Measurements from ENCODE around the gene GNG7. TPM values are rescaled to one million over a fixed set of nuclear protein-coding genes. Genes with fewer than 3 reads are reported as not detected.
"Not testable (repeated sequence)": the region's sequence is repeated elsewhere in the genome, so short reads cannot be mapped to it uniquely, and the experiment has no call there.

Gene GNG7
- total RNA-seq, 2 donors from 2014 or later = 12.3 to 12.4 TPM

- no peaks in the 10 kb centered on the region for H3K36me3 ChIP-seq (ENCODE audit: control insufficient read depth, insufficient read depth, low read length)
- peaks cover 4% of the 10 kb centered on the region for H3K9me3 ChIP-seq (ENCODE audit: control insufficient read depth, low read length)
- H3K9ac ChIP-seq (ENCODE audit: extremely low read depth, low read length, poor library complexity, severe bottlenecking) = no peak overlapping the region
- Mint-ChIP-seq H3K9me3 (peaks cover 16% of the 10 kb centered on the region), H3K27me3 (ENCODE audit: insufficient read depth) (peaks cover 2% of the 10 kb centered on the region), H3K4me3 (no peak overlapping the region), H3K27ac (no peak overlapping the region), H3K36me3 (ENCODE audit: low read depth) (peaks cover 3% of the 10 kb centered on the region), H3K4me1 (peaks cover 6% of the 10 kb centered on the region)
- H3K27me3 ChIP-seq (ENCODE audit: control insufficient read depth, insufficient read depth, low read length, poor library complexity, severe bottlenecking) = no peaks in the 10 kb centered on the region
- DNase-seq = no peak
- H3K4me1 ChIP-seq (ENCODE audit: control insufficient read depth, insufficient read depth, low read length) = peaks cover 7% of the 10 kb centered on the region
- no peak for TF ChIP-seq CTCF (conservative IDR thresholded peaks at IDR 0.05)
- 93 to 97% methylated on average over 10 to 19 of the region's 19 CpGs for WGBS, 2 experiments (ENCODE audit: insufficient coverage in 1 of 2, insufficient read length in 1 of 2)
- H3K27ac ChIP-seq (ENCODE audit: low read depth, low read length) = no peak overlapping the region
- no peak overlapping the region for H3K4me3 ChIP-seq (ENCODE audit: low read length)
Measured at GRCh38 chr19:2573916-2574315, 128.6 kb downstream of the GNG7 start.

GRCh38 chr19:2572152-2572551 lies 130.3 kb downstream of the GNG7 start:
- H3K4me3 ChIP-seq (ENCODE audit: low read length); H3K27ac Mint-ChIP-seq; H3K27me3 ChIP-seq (ENCODE audit: control insufficient read depth, insufficient read depth, low read length, poor library complexity, severe bottlenecking); DNase-seq; H3K36me3 Mint-ChIP-seq (ENCODE audit: low read depth); H3K9me3 ChIP-seq (ENCODE audit: control insufficient read depth, low read length); H3K9ac ChIP-seq (ENCODE audit: extremely low read depth, low read length, poor library complexity, severe bottlenecking); H3K4me3 Mint-ChIP-seq; H3K27me3 Mint-ChIP-seq (ENCODE audit: insufficient read depth); H3K36me3 ChIP-seq (ENCODE audit: control insufficient read depth, insufficient read depth, low read length); H3K4me1 ChIP-seq (ENCODE audit: control insufficient read depth, insufficient read depth, low read length); H3K4me1 Mint-ChIP-seq; H3K27ac ChIP-seq (ENCODE audit: low read depth, low read length): not testable (repeated sequence)
- 92 to 94% methylated on average over 12 of the region's 12 CpGs for WGBS, 2 experiments (ENCODE audit: insufficient coverage in 1 of 2, insufficient read length in 1 of 2)
- H3K9me3 Mint-ChIP-seq = peaks cover 14% of the 10 kb centered on the region

GRCh38 chr19:2569596-2570465 lies 132.7 kb downstream of the GNG7 start:
- Histone ChIP-seq H3K9me3 (ENCODE audit: control insufficient read depth, low read length) (no peaks in the 10 kb centered on the region), H3K27ac (ENCODE audit: low read depth, low read length) (no peak overlapping the region), H3K4me3 (ENCODE audit: low read length) (no peak overlapping the region), H3K27me3 (ENCODE audit: control insufficient read depth, insufficient read depth, low read length, poor library complexity, severe bottlenecking) (no peaks in the 10 kb centered on the region), H3K4me1 (ENCODE audit: control insufficient read depth, insufficient read depth, low read length) (no peaks in the 10 kb centered on the region), H3K9ac (ENCODE audit: extremely low read depth, low read length, poor library complexity, severe bottlenecking) (no peak overlapping the region), H3K36me3 (ENCODE audit: control insufficient read depth, insufficient read depth, low read length) (no peaks in the 10 kb centered on the region)
- peaks cover 2% of the 10 kb centered on the region for H3K27me3 Mint-ChIP-seq (ENCODE audit: insufficient read depth)
- H3K36me3 Mint-ChIP-seq (ENCODE audit: low read depth) = peaks cover 3% of the 10 kb centered on the region
- no peak for DNase-seq
- H3K27ac Mint-ChIP-seq = no peak overlapping the region
- no peak overlapping the region for H3K4me3 Mint-ChIP-seq
- 76 to 87% methylated on average over 9 to 21 of the region's 21 CpGs for WGBS, 2 experiments (ENCODE audit: insufficient coverage in 1 of 2, insufficient read length in 1 of 2)
- peaks cover 12% of the 10 kb centered on the region for H3K9me3 Mint-ChIP-seq
- no peak for TF ChIP-seq CTCF (conservative IDR thresholded peaks at IDR 0.05)
- no peaks in the 10 kb centered on the region for H3K4me1 Mint-ChIP-seq
